ENCODE data around the gene HMGCS2.
"Not testable (repeated sequence)": the region's sequence is repeated elsewhere in the genome, so short reads cannot be mapped to it uniquely, and the experiment has no call there.

Gene HMGCS2

GRCh38 chr1:119787776-119788175, 19.1 kb upstream of the HMGCS2 start:
- no peak for DNase-seq

GRCh38 chr1:119786473-119787050, 17.9 kb upstream of the HMGCS2 start:
- DNase-seq = not testable (repeated sequence)

GRCh38 chr1:119786046-119786445, 17.3 kb upstream of the HMGCS2 start:
- DNase-seq = not testable (repeated sequence)

- DNase-seq = no peak
Observed at GRCh38 chr1:119784191-119784781, 15.6 kb upstream of the HMGCS2 start.

- DNase-seq = no peak
Observed at GRCh38 chr1:119783354-119784185, 14.9 kb upstream of the HMGCS2 start.

- DNase-seq = no peak
Observed at GRCh38 chr1:119782631-119783325, 14.1 kb upstream of the HMGCS2 start.

GRCh38 chr1:119781434-119782210, 12.9 kb upstream of the HMGCS2 start:
- no peak for DNase-seq

- DNase-seq = no peak
Observed at GRCh38 chr1:119779869-119780356, 11.2 kb upstream of the HMGCS2 start.

- no peak for DNase-seq
Observed at GRCh38 chr1:119778886-119779560, 10.3 kb upstream of the HMGCS2 start.

GRCh38 chr1:119778359-119778758, 9.7 kb upstream of the HMGCS2 start:
- no peak for DNase-seq

GRCh38 chr1:119774746-119775490, 6.2 kb upstream of the HMGCS2 start:
- no peak for DNase-seq

- DNase-seq = no peak
Observed at GRCh38 chr1:119773711-119774241, 5.1 kb upstream of the HMGCS2 start.

GRCh38 chr1:119772298-119772697, 3.6 kb upstream of the HMGCS2 start:
- no peak for DNase-seq

GRCh38 chr1:119771770-119772169, 3.1 kb upstream of the HMGCS2 start:
- no peak for DNase-seq

GRCh38 chr1:119771016-119771415, 2.3 kb upstream of the HMGCS2 start:
- DNase-seq = no peak

- no peak for DNase-seq
Observed at GRCh38 chr1:119767486-119767885, 1.2 kb downstream of the HMGCS2 start.

- no peak for DNase-seq
Observed at GRCh38 chr1:119766374-119766794, 2.3 kb downstream of the HMGCS2 start.

- no peak for DNase-seq
Observed at GRCh38 chr1:119764220-119764619, 4.5 kb downstream of the HMGCS2 start.

GRCh38 chr1:119762953-119763352, 5.8 kb downstream of the HMGCS2 start:
- DNase-seq = no peak

- no peak for DNase-seq
Observed at GRCh38 chr1:119762409-119762808, 6.3 kb downstream of the HMGCS2 start.

GRCh38 chr1:119758584-119758983, 10.1 kb downstream of the HMGCS2 start:
- DNase-seq = no peak
